ENCODE data around the gene CBLB.
"Not testable (repeated sequence)": the region's sequence is repeated elsewhere in the genome, so short reads cannot be mapped to it uniquely, and the experiment has no call there.

The CBLB gene

GRCh38 chr3:105752791-105753415 is 115.9 kb downstream of the CBLB start:
- peak; percentile 75 for DNase-seq (ENCODE audit: low read depth)

- DNase-seq (ENCODE audit: low read depth) = peak; percentile 12
These were observed 121.1 kb downstream of the CBLB start for GRCh38 chr3:105747696-105748095.

GRCh38 chr3:105747060-105747541 is 121.7 kb downstream of the CBLB start:
- peak; percentile 84 for DNase-seq (ENCODE audit: low read depth)

GRCh38 chr3:105746231-105746996 is 122.4 kb downstream of the CBLB start:
- no peak for DNase-seq (ENCODE audit: low read depth)

- DNase-seq (ENCODE audit: low read depth) = no peak
These were observed 123.8 kb downstream of the CBLB start for GRCh38 chr3:105745046-105745445.

GRCh38 chr3:105744202-105744601 is 124.6 kb downstream of the CBLB start:
- no peak for DNase-seq (ENCODE audit: low read depth)

GRCh38 chr3:105733356-105733755 is 135.5 kb downstream of the CBLB start:
- no peak for DNase-seq (ENCODE audit: low read depth)

- peak; percentile 23 for DNase-seq (ENCODE audit: low read depth)
These were observed 137.1 kb downstream of the CBLB start for GRCh38 chr3:105731686-105732085.

- DNase-seq (ENCODE audit: low read depth) = no peak
These were observed 137.9 kb downstream of the CBLB start for GRCh38 chr3:105730801-105731354.

GRCh38 chr3:105729667-105730066 is 139.1 kb downstream of the CBLB start:
- DNase-seq (ENCODE audit: low read depth) = no peak

- DNase-seq (ENCODE audit: low read depth) = no peak
These were observed 140.0 kb downstream of the CBLB start for GRCh38 chr3:105728771-105729312.

- not testable (repeated sequence) for DNase-seq (ENCODE audit: low read depth)
These were observed 141.8 kb downstream of the CBLB start for GRCh38 chr3:105727036-105727435.

GRCh38 chr3:105722943-105723556 is 145.8 kb downstream of the CBLB start:
- DNase-seq (ENCODE audit: low read depth) = no peak

- no peak for DNase-seq (ENCODE audit: low read depth)
These were observed 149.0 kb downstream of the CBLB start for GRCh38 chr3:105719791-105720190.

GRCh38 chr3:105715372-105715771 is 153.4 kb downstream of the CBLB start:
- DNase-seq (ENCODE audit: low read depth) = peak; percentile 76

GRCh38 chr3:105714453-105714852 is 154.4 kb downstream of the CBLB start:
- DNase-seq (ENCODE audit: low read depth) = no peak

- no peak for DNase-seq (ENCODE audit: low read depth)
These were observed 159.8 kb downstream of the CBLB start for GRCh38 chr3:105708980-105709379.

- DNase-seq (ENCODE audit: low read depth) = no peak
These were observed 161.8 kb downstream of the CBLB start for GRCh38 chr3:105707009-105707408.

- DNase-seq (ENCODE audit: low read depth) = no peak
These were observed 163.9 kb downstream of the CBLB start for GRCh38 chr3:105704726-105705410.

- no peak for DNase-seq (ENCODE audit: low read depth)
These were observed 168.2 kb downstream of the CBLB start for GRCh38 chr3:105700575-105700974.

GRCh38 chr3:105691633-105692032 is 177.2 kb downstream of the CBLB start:
- DNase-seq (ENCODE audit: low read depth) = peak; percentile 12

GRCh38 chr3:105691053-105691452 is 177.8 kb downstream of the CBLB start:
- DNase-seq (ENCODE audit: low read depth) = no peak
